Measurements from ENCODE around the gene RIPOR3. TPM values are rescaled to one million over a fixed set of nuclear protein-coding genes. Genes with fewer than 3 reads are reported as not detected.

Gene RIPOR3
- total RNA-seq, 6 donors from 2014 or later: 2.1 to 36.7 (median 5.1) TPM

- DNase-seq (peak; percentile 85 to 92), ATAC-seq (ENCODE audit: low FRiP score in 2 of 2) (peak; percentile 76 to 82)
- Histone ChIP-seq H3K9me3 (no peaks in the 10 kb centered on the region), H3K27me3 (no peaks in the 10 kb centered on the region), H3K4me1 (peaks cover 16 to 29% (median 17%) of the 10 kb centered on the region in 4 donors), H3K36me3 (peaks cover 36 to 63% (median 55%) of the 10 kb centered on the region in 4 donors), H3K4me3 (no peak overlapping the region), H3K27ac (peak overlapping the region in 1 of 4 donors; percentile 33)
- WGBS, 2 donors: 67 to 72% methylated on average over 12 of the region's 12 CpGs
- TF ChIP-seq POLR2AphosphoS5 (IDR thresholded peaks at IDR 0.05) (peak in 1 of 2 donors; percentile 50), EP300 (IDR thresholded peaks at IDR 0.05) (no peak), POLR2A (IDR thresholded peaks at IDR 0.05) (no peak)
- TF ChIP-seq, protein P1, sequence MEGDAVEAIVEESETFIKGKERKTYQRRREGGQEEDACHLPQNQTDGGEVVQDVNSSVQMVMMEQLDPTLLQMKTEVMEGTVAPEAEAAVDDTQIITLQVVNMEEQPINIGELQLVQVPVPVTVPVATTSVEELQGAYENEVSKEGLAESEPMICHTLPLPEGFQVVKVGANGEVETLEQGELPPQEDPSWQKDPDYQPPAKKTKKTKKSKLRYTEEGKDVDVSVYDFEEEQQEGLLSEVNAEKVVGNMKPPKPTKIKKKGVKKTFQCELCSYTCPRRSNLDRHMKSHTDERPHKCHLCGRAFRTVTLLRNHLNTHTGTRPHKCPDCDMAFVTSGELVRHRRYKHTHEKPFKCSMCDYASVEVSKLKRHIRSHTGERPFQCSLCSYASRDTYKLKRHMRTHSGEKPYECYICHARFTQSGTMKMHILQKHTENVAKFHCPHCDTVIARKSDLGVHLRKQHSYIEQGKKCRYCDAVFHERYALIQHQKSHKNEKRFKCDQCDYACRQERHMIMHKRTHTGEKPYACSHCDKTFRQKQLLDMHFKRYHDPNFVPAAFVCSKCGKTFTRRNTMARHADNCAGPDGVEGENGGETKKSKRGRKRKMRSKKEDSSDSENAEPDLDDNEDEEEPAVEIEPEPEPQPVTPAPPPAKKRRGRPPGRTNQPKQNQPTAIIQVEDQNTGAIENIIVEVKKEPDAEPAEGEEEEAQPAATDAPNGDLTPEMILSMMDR (IDR thresholded peaks at IDR 0.05): peak; percentile 81 to 88 (median 86)
Observed at GRCh38 chr20:50588034-50588736, 103.2 kb downstream of the RIPOR3 start.

DNA sequence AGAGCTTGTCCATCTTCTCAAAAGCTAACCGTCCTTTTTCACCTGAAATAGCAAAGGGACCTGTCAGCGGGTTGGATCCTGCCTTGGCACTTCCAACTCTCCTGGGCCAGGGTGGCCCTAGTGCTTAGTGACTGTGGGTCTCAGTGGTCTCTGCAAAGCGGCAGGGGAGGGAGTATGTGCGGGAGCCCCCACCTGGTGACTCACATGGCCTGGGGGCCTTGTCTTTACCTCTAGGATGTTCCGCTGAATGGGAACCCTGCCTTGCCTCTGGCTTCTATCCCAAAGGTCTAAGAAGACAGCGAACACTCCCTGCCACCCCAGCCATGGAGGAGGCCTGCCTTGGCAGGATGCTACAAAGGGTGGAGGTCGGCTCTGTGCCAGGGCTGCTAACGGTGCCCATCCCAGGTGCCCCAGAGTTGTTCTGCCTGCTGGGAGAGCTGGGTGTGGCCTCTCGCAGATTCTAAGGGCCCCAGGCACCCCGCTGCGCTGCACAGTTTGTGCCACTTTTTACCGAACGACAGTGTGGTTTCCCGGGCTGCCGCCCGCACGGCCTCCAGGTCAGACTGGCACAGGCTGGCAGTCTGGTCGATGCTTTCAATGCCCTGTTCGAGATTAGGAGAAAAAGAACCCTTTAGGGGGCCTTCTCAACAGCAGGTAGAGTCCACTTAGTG, 103.9 kb downstream of the RIPOR3 start:
- TF ChIP-seq, protein P1 (IDR thresholded peaks at IDR 0.05): no peak
- TF ChIP-seq POLR2AphosphoS5 (IDR thresholded peaks at IDR 0.05) (no peak), EP300 (IDR thresholded peaks at IDR 0.05) (no peak), POLR2A (IDR thresholded peaks at IDR 0.05) (no peak)
- DNase-seq (no peak), ATAC-seq (ENCODE audit: low FRiP score in 2 of 2) (peak in 1 of 2 donors; percentile 1)
- no peaks in the 10 kb centered on the region for H3K9me3 ChIP-seq
- 91 to 92% methylated on average over 17 to 19 of the region's 19 CpGs for WGBS, 2 donors
- peak overlapping the region in 1 of 4 donors; percentile 33 for H3K27ac ChIP-seq
- peaks cover 9 to 22% (median 13%) of the 10 kb centered on the region in 4 donors for H3K4me1 ChIP-seq
- no peaks in the 10 kb centered on the region for H3K27me3 ChIP-seq
- H3K36me3 ChIP-seq: peaks cover 43 to 70% (median 62%) of the 10 kb centered on the region in 4 donors
- no peak overlapping the region for H3K4me3 ChIP-seq

DNA sequence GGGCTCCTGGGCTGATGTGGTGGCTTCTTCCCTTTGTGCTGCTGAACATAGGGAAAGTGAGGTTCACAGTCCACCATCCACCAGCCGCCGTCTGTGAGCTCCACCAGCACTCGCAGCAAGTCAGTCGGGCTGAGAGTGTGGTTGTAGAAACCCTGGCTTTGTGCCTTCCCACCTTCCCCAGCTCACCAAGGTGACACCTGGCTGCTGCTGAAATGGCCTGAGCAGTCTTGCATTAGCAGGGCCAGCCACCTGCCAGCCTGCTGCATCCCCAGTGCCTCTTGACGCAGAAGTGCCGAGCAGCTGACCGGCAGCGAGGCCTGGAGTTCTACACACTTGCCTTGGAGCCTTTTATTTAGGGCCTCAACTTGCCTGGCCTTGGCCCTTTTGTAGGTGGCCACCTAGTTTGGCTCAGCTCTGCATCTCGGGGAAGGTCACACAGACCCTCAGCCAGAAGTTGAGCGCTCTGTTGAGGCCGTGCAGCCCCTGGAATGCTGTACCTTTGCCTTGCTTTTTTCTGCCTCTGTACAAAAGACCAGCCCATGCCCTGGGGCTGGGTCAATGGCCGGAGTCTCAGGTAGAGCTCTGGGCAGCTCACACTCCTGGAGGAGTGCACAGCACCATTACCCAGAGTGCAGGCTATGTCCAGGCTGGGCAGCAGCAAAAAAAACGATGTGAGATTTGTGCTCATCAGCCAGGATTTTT, 104.7 kb downstream of the RIPOR3 start:
- Histone ChIP-seq H3K4me1 (peaks cover 2 to 15% (median 8%) of the 10 kb centered on the region in 4 donors), H3K9me3 (no peaks in the 10 kb centered on the region), H3K27ac (no peak overlapping the region), H3K4me3 (no peak overlapping the region), H3K27me3 (no peaks in the 10 kb centered on the region), H3K36me3 (peaks cover 43 to 78% (median 70%) of the 10 kb centered on the region in 4 donors)
- no peak for ATAC-seq (ENCODE audit: low FRiP score in 2 of 2)
- 89 to 92% methylated on average over 11 to 13 of the region's 13 CpGs for WGBS, 2 donors
- TF ChIP-seq POLR2A (IDR thresholded peaks at IDR 0.05) (no peak), POLR2AphosphoS5 (IDR thresholded peaks at IDR 0.05) (no peak), EP300 (IDR thresholded peaks at IDR 0.05) (no peak)
- TF ChIP-seq, protein P1 (IDR thresholded peaks at IDR 0.05): no peak
- DNase-seq: no peak

- H3K36me3 ChIP-seq: peaks cover 43 to 86% (median 80%) of the 10 kb centered on the region in 4 donors
- no peak overlapping the region for H3K27ac ChIP-seq
- H3K27me3 ChIP-seq: no peaks in the 10 kb centered on the region
- DNase-seq: no peak
- H3K4me1 ChIP-seq: peaks cover 0 to 11% (median 6%) of the 10 kb centered on the region in 4 donors
- no peak for TF ChIP-seq EP300 (IDR thresholded peaks at IDR 0.05)
- TF ChIP-seq, protein P1 (IDR thresholded peaks at IDR 0.05): no peak
- TF ChIP-seq POLR2AphosphoS5 (IDR thresholded peaks at IDR 0.05): no peak
- no peak for TF ChIP-seq POLR2A (IDR thresholded peaks at IDR 0.05)
- H3K4me3 ChIP-seq: no peak overlapping the region
- no peak for ATAC-seq (ENCODE audit: low FRiP score in 2 of 2)
- 96 to 100% methylated on average over 5 to 9 of the region's 9 CpGs for WGBS, 2 donors
- no peaks in the 10 kb centered on the region for H3K9me3 ChIP-seq
Observed at GRCh38 chr20:50585678-50586077, 105.7 kb downstream of the RIPOR3 start.
